Endothelial cell of hepatic sinusoid (primary cell): ENCODE measurements around the gene PCDHA8.
"Not testable (repeated sequence)": the region's sequence is repeated elsewhere in the genome, so short reads cannot be mapped to it uniquely, and the experiment has no call there.

Source experiments
- in situ Hi-C: cut with HindIII; loops from 2 replicates; pipeline ENCODE4 v1.10.0; 2017; ENCODE audit warnings: low sequenced_read_pairs

PCDHA8 gene

GRCh38 chr5:140870221-140871201 is 29.5 kb downstream of the PCDHA8 start:
- in situ Hi-C loops, result no loop called here

GRCh38 chr5:140875085-140876065 is 34.4 kb downstream of the PCDHA8 start, which contains the start of gene PCDHA12:
Gene PCDHA12, plus strand, starts transcription at chr5:140875308. Its CDS starts 165 bp downstream, at chr5:140875473.
- in situ Hi-C loops, result no loop called here

- in situ Hi-C loops, result not testable (repeated sequence)
These were observed 35.7 kb downstream of the PCDHA8 start for GRCh38 chr5:140876541-140877261.

GRCh38 chr5:140877262-140877581 is 36.2 kb downstream of the PCDHA8 start:
- in situ Hi-C loops, result no loop called here

GRCh38 chr5:140881889-140882590 is 41.1 kb downstream of the PCDHA8 start, which contains the start of gene PCDHA13:
Gene PCDHA13, plus strand, starts transcription at chr5:140882124. Its CDS starts 145 bp downstream, at chr5:140882269.
- in situ Hi-C loops, result no loop called here

GRCh38 chr5:140882591-140882899 is 41.6 kb downstream of the PCDHA8 start:
- in situ Hi-C loops, result no loop called here

GRCh38 chr5:140883373-140883772 is 42.4 kb downstream of the PCDHA8 start:
- in situ Hi-C loops, result no loop called here

- in situ Hi-C loops, result no loop called here
These were observed 43.1 kb downstream of the PCDHA8 start for GRCh38 chr5:140883927-140884697.
